CD4-positive, alpha-beta T cell treated with Interleukin-15 for 4 hours (primary cell): ENCODE data around the gene HAUS3.
"Not testable (repeated sequence)": the region's sequence is repeated elsewhere in the genome, so short reads cannot be mapped to it uniquely, and the experiment has no call there.

ENCODE experiments used
- DNase-seq: peaks from one replicate; pipeline ENCODE4 v3.0.0-alpha.2; 2020; ENCODE audit warnings: low spot score

The HAUS3 gene

DNA sequence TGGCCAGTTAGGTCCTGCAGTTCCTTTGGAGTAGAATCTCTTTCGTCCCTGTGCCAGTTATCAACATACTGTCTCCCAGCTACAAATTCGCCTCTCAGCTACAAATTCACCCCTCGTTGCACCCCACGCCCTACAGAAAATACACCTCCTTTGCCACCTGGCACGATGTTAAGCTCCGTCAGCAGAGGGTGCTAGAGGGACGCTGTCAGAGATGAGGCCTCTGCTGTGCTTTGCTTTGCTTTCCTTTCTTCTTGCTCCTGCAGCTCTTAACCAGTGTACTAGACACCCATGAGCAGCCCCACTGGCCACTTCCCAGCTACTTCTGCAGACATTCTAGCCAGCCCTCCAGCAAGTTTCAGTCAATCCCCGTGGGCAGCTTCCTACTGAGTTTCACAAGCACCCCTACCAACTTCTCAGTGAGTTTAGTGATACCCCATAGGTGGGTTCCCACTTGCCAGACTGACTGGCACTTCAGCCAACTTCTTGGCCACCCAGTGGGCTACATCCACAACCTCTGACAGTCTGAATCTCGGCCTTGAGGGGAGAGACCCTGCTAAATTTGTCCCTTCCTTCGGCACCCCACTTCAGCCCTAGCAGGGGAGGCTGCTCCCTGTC, 21.8 kb downstream of the HAUS3 start:
- peak; percentile 81 for DNase-seq

- no peak for DNase-seq
Observed at GRCh38 chr4:2219233-2219760, 22.6 kb downstream of the HAUS3 start.

- no peak for DNase-seq
Observed at GRCh38 chr4:2218436-2218835, 23.5 kb downstream of the HAUS3 start.

DNA sequence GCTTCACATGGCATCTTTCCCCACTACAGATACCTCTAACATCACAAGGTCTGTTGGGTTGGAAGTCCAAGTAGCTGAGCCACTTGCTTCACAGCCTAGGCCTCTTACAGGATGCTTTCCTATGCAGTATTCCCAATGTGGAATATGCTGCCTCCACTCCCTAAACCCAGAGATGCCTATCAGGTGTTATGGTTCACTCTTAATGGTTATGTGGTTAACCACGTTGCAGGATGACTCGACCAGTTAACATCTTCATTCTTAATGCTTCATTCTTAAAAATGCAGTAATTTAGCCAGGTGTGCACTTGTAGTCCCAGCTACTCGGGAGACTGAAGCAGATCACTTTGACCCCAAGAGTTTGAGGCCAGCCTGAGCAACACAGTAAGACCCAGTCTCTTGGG, 24.2 kb downstream of the HAUS3 start:
- DNase-seq: no peak

DNA sequence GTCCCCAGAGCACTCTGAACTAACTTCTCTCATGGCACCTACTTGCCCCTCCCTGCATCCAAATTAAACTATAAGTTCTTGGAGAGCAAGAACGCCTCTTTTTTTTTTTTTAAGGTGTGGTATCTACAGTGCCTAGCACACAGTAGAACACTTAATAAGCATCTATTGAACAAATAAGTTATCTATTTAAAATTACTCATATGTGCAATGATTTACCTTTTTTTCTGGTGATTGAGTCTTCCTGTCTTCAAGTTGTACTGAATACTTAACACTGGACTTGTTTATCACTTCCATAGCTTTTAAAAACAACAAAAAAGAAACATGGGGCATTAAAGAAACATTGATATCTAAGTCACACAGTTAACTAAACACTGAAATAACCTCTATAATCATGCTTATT, 29.1 kb downstream of the HAUS3 start:
- DNase-seq: no peak

DNA sequence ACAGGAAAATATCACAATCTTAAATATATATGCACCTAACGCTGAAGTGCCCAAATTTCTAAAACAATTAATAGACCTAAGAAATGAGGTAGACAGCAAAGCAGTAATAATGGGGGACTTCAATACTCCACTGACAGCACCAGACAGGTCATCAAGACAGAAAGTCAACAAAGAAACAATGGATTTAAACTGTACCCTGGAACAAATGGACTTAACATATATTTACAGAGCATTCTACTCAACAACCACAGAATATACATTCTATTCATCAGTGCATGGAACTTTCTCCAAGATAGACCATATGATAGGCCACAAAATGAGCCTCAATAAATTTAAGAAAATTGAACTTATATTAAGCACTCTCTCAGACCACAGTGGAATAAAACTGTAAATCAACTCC, 39.1 kb downstream of the HAUS3 start:
- not testable (repeated sequence) for DNase-seq

GRCh38 chr4:2194496-2194895, 47.4 kb downstream of the HAUS3 start:
- no peak for DNase-seq

DNA sequence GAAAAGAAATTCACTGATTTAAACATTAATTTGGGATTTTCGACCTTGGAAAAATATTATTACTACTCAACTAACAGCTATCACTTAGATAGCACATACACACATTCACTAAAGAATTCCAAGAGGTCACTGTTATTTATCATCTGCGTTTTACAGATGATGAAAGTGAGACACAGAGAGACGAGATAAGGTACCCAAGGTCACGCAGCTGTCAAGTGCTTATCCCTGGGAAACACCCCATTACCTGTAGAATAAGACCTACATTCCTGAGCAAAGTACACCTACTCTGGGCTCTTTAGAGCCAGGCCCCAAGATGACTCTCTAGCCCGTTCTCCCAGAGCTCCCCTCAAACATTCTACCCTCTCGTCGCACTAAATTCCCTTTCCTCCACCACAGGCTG, 48.6 kb downstream of the HAUS3 start:
- no peak for DNase-seq

GRCh38 chr4:2186865-2187172, 55.1 kb downstream of the HAUS3 start:
- no peak for DNase-seq

- DNase-seq: no peak
Observed at GRCh38 chr4:2186133-2186864, 55.6 kb downstream of the HAUS3 start.

DNA sequence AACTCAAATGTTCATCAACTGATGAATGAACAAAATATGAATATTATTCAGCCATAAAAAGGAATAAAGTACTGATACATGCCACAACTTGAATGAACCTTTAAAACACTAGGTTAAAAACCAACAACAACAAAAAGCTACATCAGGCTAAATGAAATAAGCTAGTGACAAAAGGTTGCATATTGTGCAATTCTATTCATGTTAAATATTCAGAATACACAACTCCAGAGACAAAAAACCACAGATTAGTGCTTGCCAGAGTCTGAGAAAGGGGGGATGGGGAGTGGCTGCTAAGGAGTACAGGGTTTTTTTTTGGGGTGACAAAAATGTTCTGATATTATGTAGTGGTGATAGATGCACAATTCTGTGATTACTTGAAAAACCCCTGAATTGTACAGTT, 58.5 kb downstream of the HAUS3 start:
- DNase-seq: no peak

- no peak for DNase-seq
Observed at GRCh38 chr4:2182994-2183393, 58.9 kb downstream of the HAUS3 start.

- no peak for DNase-seq
Observed at GRCh38 chr4:2180410-2180809, 61.5 kb downstream of the HAUS3 start.

- DNase-seq: no peak
Observed at GRCh38 chr4:2179717-2180116, 62.2 kb downstream of the HAUS3 start.

- DNase-seq: no peak
Observed at GRCh38 chr4:2178986-2179385, 62.9 kb downstream of the HAUS3 start.
